Omental fat pad (tissue), 4 donors: ENCODE data around the gene CCDC86. TPM values are rescaled to one million over a fixed set of nuclear protein-coding genes. Genes with fewer than 3 reads are reported as not detected.

ENCODE experiments used
- ATAC-seq: fragments of 150-250 bp; one replicate; pipeline ENCODE4 v1.9.1; 2016; ENCODE audit warnings: mild to moderate bottlenecking, moderate library complexity; ENCODE audit not compliant: low FRiP score
- DNase-seq: peaks from one replicate; pipeline ENCODE4 v3.0.0-alpha.2; 2019; ENCODE audit warnings: low spot score
- CTCF ChIP-seq, 3 donors: fragments of 450-650 bp; IDR thresholded peaks; one replicate each; pipeline ENCODE4 v1.5.1; 2016 to 2017; ENCODE audit warnings: antibody characterized with exemption in 3 of 3, mild to moderate bottlenecking in 3 of 3, moderate library complexity in 2 of 3
- total RNA-seq, 4 donors: library from RNA; depleted of rRNA; stranded (reverse); fragments of >200 nt; gene quantifications; one replicate each; pipeline ENCODE4 v1.1.0, GENCODE V29; 2016

Gene CCDC86
- total RNA-seq, 4 donors from 2014 or later, result 17.5 to 68.6 (median 22.5) TPM

- no peak for DNase-seq
- no peak for ATAC-seq
- TF ChIP-seq CTCF (IDR thresholded peaks at IDR 0.05), result no peak
These were observed 28.9 kb downstream of the CCDC86 start for GRCh38 chr11:60870733-60871377.

GRCh38 chr11:60871378-60872061, 29.6 kb downstream of the CCDC86 start:
- ATAC-seq, result no peak
- TF ChIP-seq CTCF (IDR thresholded peaks at IDR 0.05), result no peak
- DNase-seq, result no peak

GRCh38 chr11:60872124-60872960, 30.4 kb downstream of the CCDC86 start:
- ATAC-seq (no peak), DNase-seq (no peak)
- no peak for TF ChIP-seq CTCF (IDR thresholded peaks at IDR 0.05)

- ATAC-seq (no peak), DNase-seq (no peak)
- TF ChIP-seq CTCF (IDR thresholded peaks at IDR 0.05), result no peak
These were observed 31.1 kb downstream of the CCDC86 start for GRCh38 chr11:60872961-60873524.

GRCh38 chr11:60873533-60873932, 31.6 kb downstream of the CCDC86 start:
- DNase-seq (no peak), ATAC-seq (no peak)
- no peak for TF ChIP-seq CTCF (IDR thresholded peaks at IDR 0.05)

- DNase-seq (no peak), ATAC-seq (no peak)
- TF ChIP-seq CTCF (IDR thresholded peaks at IDR 0.05), result no peak
These were observed 32.8 kb downstream of the CCDC86 start for GRCh38 chr11:60874421-60875365.
